ENCODE results near the gene CHSY3.

The CHSY3 gene

GRCh38 chr5:130092991-130093390 is 188.7 kb downstream of the CHSY3 start:
- Histone ChIP-seq H3K4me1 (ENCODE audit: insufficient read depth, low read length) (no peaks in the 10 kb centered on the region), H3K36me3 (ENCODE audit: insufficient read depth, low read length) (no peaks in the 10 kb centered on the region), H3K27me3 (ENCODE audit: insufficient read depth, low read length) (no peaks in the 10 kb centered on the region), H2AFZ (ENCODE audit: low read depth, low read length) (no peak overlapping the region), H3K4me3 (ENCODE audit: low read length) (no peak overlapping the region), H3K9me3 (ENCODE audit: low read length) (no peaks in the 10 kb centered on the region)

GRCh38 chr5:130096483-130096882 is 192.2 kb downstream of the CHSY3 start:
- Histone ChIP-seq H3K4me3 (ENCODE audit: low read length) (no peak overlapping the region), H3K36me3 (ENCODE audit: insufficient read depth, low read length) (no peaks in the 10 kb centered on the region), H3K27me3 (ENCODE audit: insufficient read depth, low read length) (no peaks in the 10 kb centered on the region), H3K9me3 (ENCODE audit: low read length) (no peaks in the 10 kb centered on the region), H2AFZ (ENCODE audit: low read depth, low read length) (no peak overlapping the region), H3K4me1 (ENCODE audit: insufficient read depth, low read length) (no peaks in the 10 kb centered on the region)

GRCh38 chr5:130099008-130099407 is 194.7 kb downstream of the CHSY3 start:
- Histone ChIP-seq H3K27me3 (ENCODE audit: insufficient read depth, low read length) (no peaks in the 10 kb centered on the region), H2AFZ (ENCODE audit: low read depth, low read length) (no peak overlapping the region), H3K36me3 (ENCODE audit: insufficient read depth, low read length) (no peaks in the 10 kb centered on the region), H3K9me3 (ENCODE audit: low read length) (no peaks in the 10 kb centered on the region), H3K4me3 (ENCODE audit: low read length) (no peak overlapping the region), H3K4me1 (ENCODE audit: insufficient read depth, low read length) (no peaks in the 10 kb centered on the region)

GRCh38 chr5:130102375-130102774 is 198.1 kb downstream of the CHSY3 start:
- H3K4me1 ChIP-seq (ENCODE audit: insufficient read depth, low read length) = no peaks in the 10 kb centered on the region
- no peaks in the 10 kb centered on the region for H3K27me3 ChIP-seq (ENCODE audit: insufficient read depth, low read length)

GRCh38 chr5:130102960-130103359 is 198.7 kb downstream of the CHSY3 start:
- Histone ChIP-seq H3K9me3 (ENCODE audit: low read length) (no peaks in the 10 kb centered on the region), H2AFZ (ENCODE audit: low read depth, low read length) (no peak overlapping the region), H3K36me3 (ENCODE audit: insufficient read depth, low read length) (no peaks in the 10 kb centered on the region), H3K4me1 (ENCODE audit: insufficient read depth, low read length) (no peaks in the 10 kb centered on the region), H3K27me3 (ENCODE audit: insufficient read depth, low read length) (no peaks in the 10 kb centered on the region), H3K4me3 (ENCODE audit: low read length) (no peak overlapping the region)

More at GRCh38 chr5:130102375-130102774, 198.1 kb downstream of the CHSY3 start:
- H3K36me3 ChIP-seq (ENCODE audit: insufficient read depth, low read length) = no peaks in the 10 kb centered on the region
- H3K4me3 ChIP-seq (ENCODE audit: low read length) = no peak overlapping the region
- no peaks in the 10 kb centered on the region for H3K9me3 ChIP-seq (ENCODE audit: low read length)
- H2AFZ ChIP-seq (ENCODE audit: low read depth, low read length) = no peak overlapping the region

GRCh38 chr5:130104895-130105688 is 200.8 kb downstream of the CHSY3 start:
- Histone ChIP-seq H3K36me3 (ENCODE audit: insufficient read depth, low read length) (no peaks in the 10 kb centered on the region), H3K4me3 (ENCODE audit: low read length) (no peak overlapping the region), H3K9me3 (ENCODE audit: low read length) (no peaks in the 10 kb centered on the region), H2AFZ (ENCODE audit: low read depth, low read length) (no peak overlapping the region), H3K27me3 (ENCODE audit: insufficient read depth, low read length) (no peaks in the 10 kb centered on the region), H3K4me1 (ENCODE audit: insufficient read depth, low read length) (no peaks in the 10 kb centered on the region)

- no peaks in the 10 kb centered on the region for H3K36me3 ChIP-seq (ENCODE audit: insufficient read depth, low read length)
- H3K4me3 ChIP-seq (ENCODE audit: low read length) = no peak overlapping the region
- H3K27me3 ChIP-seq (ENCODE audit: insufficient read depth, low read length) = no peaks in the 10 kb centered on the region
- no peak overlapping the region for H2AFZ ChIP-seq (ENCODE audit: low read depth, low read length)
- no peaks in the 10 kb centered on the region for H3K4me1 ChIP-seq (ENCODE audit: insufficient read depth, low read length)
- H3K9me3 ChIP-seq (ENCODE audit: low read length) = no peaks in the 10 kb centered on the region
Measured at GRCh38 chr5:130106480-130106879, 202.2 kb downstream of the CHSY3 start.

- H3K4me3 ChIP-seq (ENCODE audit: low read length) = no peak overlapping the region
- no peaks in the 10 kb centered on the region for H3K9me3 ChIP-seq (ENCODE audit: low read length)
- no peaks in the 10 kb centered on the region for H3K36me3 ChIP-seq (ENCODE audit: insufficient read depth, low read length)
- no peaks in the 10 kb centered on the region for H3K27me3 ChIP-seq (ENCODE audit: insufficient read depth, low read length)
- H2AFZ ChIP-seq (ENCODE audit: low read depth, low read length) = no peak overlapping the region
- H3K4me1 ChIP-seq (ENCODE audit: insufficient read depth, low read length) = no peaks in the 10 kb centered on the region
Measured at GRCh38 chr5:130109152-130109551, 204.9 kb downstream of the CHSY3 start.

- H3K9me3 ChIP-seq (ENCODE audit: low read length) = no peaks in the 10 kb centered on the region
- no peaks in the 10 kb centered on the region for H3K4me1 ChIP-seq (ENCODE audit: insufficient read depth, low read length)
- H3K4me3 ChIP-seq (ENCODE audit: low read length) = no peak overlapping the region
- no peaks in the 10 kb centered on the region for H3K27me3 ChIP-seq (ENCODE audit: insufficient read depth, low read length)
- no peaks in the 10 kb centered on the region for H3K36me3 ChIP-seq (ENCODE audit: insufficient read depth, low read length)
- no peak overlapping the region for H2AFZ ChIP-seq (ENCODE audit: low read depth, low read length)
Measured at GRCh38 chr5:130110328-130110727, 206.1 kb downstream of the CHSY3 start.

GRCh38 chr5:130111746-130112145 is 207.5 kb downstream of the CHSY3 start:
- Histone ChIP-seq H2AFZ (ENCODE audit: low read depth, low read length) (no peak overlapping the region), H3K4me1 (ENCODE audit: insufficient read depth, low read length) (no peaks in the 10 kb centered on the region), H3K27me3 (ENCODE audit: insufficient read depth, low read length) (no peaks in the 10 kb centered on the region), H3K9me3 (ENCODE audit: low read length) (no peaks in the 10 kb centered on the region), H3K36me3 (ENCODE audit: insufficient read depth, low read length) (no peaks in the 10 kb centered on the region), H3K4me3 (ENCODE audit: low read length) (no peak overlapping the region)

- Histone ChIP-seq H3K4me1 (ENCODE audit: insufficient read depth, low read length) (no peaks in the 10 kb centered on the region), H2AFZ (ENCODE audit: low read depth, low read length) (no peak overlapping the region), H3K36me3 (ENCODE audit: insufficient read depth, low read length) (no peaks in the 10 kb centered on the region), H3K9me3 (ENCODE audit: low read length) (no peaks in the 10 kb centered on the region), H3K27me3 (ENCODE audit: insufficient read depth, low read length) (no peaks in the 10 kb centered on the region), H3K4me3 (ENCODE audit: low read length) (no peak overlapping the region)
Measured at GRCh38 chr5:130112246-130112645, 208.0 kb downstream of the CHSY3 start.

GRCh38 chr5:130115686-130116085 is 211.4 kb downstream of the CHSY3 start:
- H3K9me3 ChIP-seq (ENCODE audit: low read length) = no peaks in the 10 kb centered on the region
- H3K4me1 ChIP-seq (ENCODE audit: insufficient read depth, low read length) = no peaks in the 10 kb centered on the region
- H3K4me3 ChIP-seq (ENCODE audit: low read length) = no peak overlapping the region
- H3K27me3 ChIP-seq (ENCODE audit: insufficient read depth, low read length) = no peaks in the 10 kb centered on the region
- H3K36me3 ChIP-seq (ENCODE audit: insufficient read depth, low read length) = no peaks in the 10 kb centered on the region
- H2AFZ ChIP-seq (ENCODE audit: low read depth, low read length) = no peak overlapping the region

- H3K4me1 ChIP-seq (ENCODE audit: insufficient read depth, low read length) = no peaks in the 10 kb centered on the region
- no peak overlapping the region for H3K4me3 ChIP-seq (ENCODE audit: low read length)
- H3K36me3 ChIP-seq (ENCODE audit: insufficient read depth, low read length) = no peaks in the 10 kb centered on the region
- no peaks in the 10 kb centered on the region for H3K27me3 ChIP-seq (ENCODE audit: insufficient read depth, low read length)
- H2AFZ ChIP-seq (ENCODE audit: low read depth, low read length) = no peak overlapping the region
- no peaks in the 10 kb centered on the region for H3K9me3 ChIP-seq (ENCODE audit: low read length)
Measured at GRCh38 chr5:130116462-130116861, 212.2 kb downstream of the CHSY3 start.

- no peaks in the 10 kb centered on the region for H3K27me3 ChIP-seq (ENCODE audit: insufficient read depth, low read length)
- no peaks in the 10 kb centered on the region for H3K36me3 ChIP-seq (ENCODE audit: insufficient read depth, low read length)
- no peak overlapping the region for H3K4me3 ChIP-seq (ENCODE audit: low read length)
- H3K9me3 ChIP-seq (ENCODE audit: low read length) = no peaks in the 10 kb centered on the region
- H3K4me1 ChIP-seq (ENCODE audit: insufficient read depth, low read length) = no peaks in the 10 kb centered on the region
- no peak overlapping the region for H2AFZ ChIP-seq (ENCODE audit: low read depth, low read length)
Measured at GRCh38 chr5:130116972-130117371, 212.7 kb downstream of the CHSY3 start.
